HEK293T (cell line): ENCODE data around the gene SH3PXD2A.

Experiments used
- ARNT ChIP-seq: fragments of 450-650 bp; IDR thresholded peaks from 2 replicates; pipeline ENCODE4 v1.6.1; 2017; ENCODE audit warnings: mild to moderate bottlenecking
- BHLHE40 ChIP-seq: fragments of 450-650 bp; IDR thresholded peaks from 2 replicates; pipeline ENCODE4 v1.6.1; 2016; ENCODE audit warnings: mild to moderate bottlenecking, moderate library complexity, borderline replicate concordance
- ELF4 ChIP-seq: fragments of 450-650 bp; IDR thresholded peaks from 2 replicates; pipeline ENCODE4 v1.6.1; 2017; ENCODE audit warnings: antibody characterized with exemption
- FOXA1 ChIP-seq: fragments of 450-650 bp; IDR thresholded peaks from 2 replicates; pipeline ENCODE4 v1.6.1; 2016; ENCODE audit warnings: mild to moderate bottlenecking
- FOXK2 ChIP-seq: fragments of 450-650 bp; IDR thresholded peaks from 2 replicates; pipeline ENCODE4 v1.6.1; 2016; ENCODE audit warnings: mild to moderate bottlenecking
- FOXM1 ChIP-seq: fragments of 450-650 bp; IDR thresholded peaks from 2 replicates; pipeline ENCODE4 v1.6.1; 2017; ENCODE audit warnings: mild to moderate bottlenecking, borderline replicate concordance
- HDGF ChIP-seq: fragments of 450-650 bp; IDR thresholded peaks from 2 replicates; pipeline ENCODE4 v1.6.1; 2017; ENCODE audit warnings: antibody characterized with exemption, borderline replicate concordance
- LEF1 ChIP-seq: fragments of 450-650 bp; IDR thresholded peaks from 2 replicates; pipeline ENCODE4 v1.6.1; 2017; ENCODE audit warnings: mild to moderate bottlenecking, borderline replicate concordance
- NFRKB ChIP-seq: fragments of 450-650 bp; IDR thresholded peaks from 2 replicates; pipeline ENCODE4 v1.6.1; 2016; ENCODE audit warnings: mild to moderate bottlenecking, moderate library complexity
- PKNOX1 ChIP-seq: fragments of 450-650 bp; IDR thresholded peaks from 2 replicates; pipeline ENCODE4 v1.6.1; 2016
- SP1 ChIP-seq: fragments of 450-650 bp; IDR thresholded peaks from 2 replicates; pipeline ENCODE4 v1.6.1; 2017
- TARDBP ChIP-seq: fragments of 450-650 bp; IDR thresholded peaks from 2 replicates; pipeline ENCODE4 v1.6.1; 2016
- ZNF384 ChIP-seq: fragments of 450-650 bp; IDR thresholded peaks from 2 replicates; pipeline ENCODE4 v1.6.1; 2016

GRCh38 chr10:103672345-103672744 lies 183.0 kb downstream of the SH3PXD2A start:
- TF ChIP-seq ARNT (no peak), PKNOX1 (no peak), BHLHE40 (no peak), SP1 (no peak), ELF4 (no peak), TARDBP (no peak), FOXM1 (no peak), FOXK2 (no peak), HDGF (no peak), NFRKB (no peak), LEF1 (no peak), FOXA1 (no peak), ZNF384 (no peak)
